Sigmoid colon (tissue), 7 donors: ENCODE measurements around the gene FARSA. TPM values are rescaled to one million over a fixed set of nuclear protein-coding genes. Genes with fewer than 3 reads are reported as not detected.
A peak's percentile ranks its signal among the peaks of the same experiment; 100 is the strongest.

Experiments used
- DNase-seq: peaks from one replicate; pipeline ENCODE4 v3.0.0-alpha.2; 2019
- H3K27ac ChIP-seq, 4 donors: fragments of 200-600 bp; sonication (generic); one replicate each; pipeline ENCODE4 v1.5.1; 2016 to 2019; ENCODE audit warnings: mild to moderate bottlenecking in 1 of 4
- H3K27me3 ChIP-seq, 3 donors: fragments of 200-600 bp; sonication (generic); one replicate each; pipeline ENCODE4 v1.5.1; 2019; ENCODE audit warnings: mild to moderate bottlenecking in 1 of 3
- H3K36me3 ChIP-seq, 4 donors: fragments of 200-600 bp; sonication (generic); one replicate each; pipeline ENCODE4 v1.5.1; 2016 to 2019
- H3K4me1 ChIP-seq, 4 donors: fragments of 200-600 bp; sonication (generic); one replicate each; pipeline ENCODE4 v1.5.1; 2017 to 2019
- H3K4me3 ChIP-seq, 4 donors: fragments of 200-600 bp; sonication (generic); one replicate each; pipeline ENCODE4 v1.5.1; 2017 to 2019; ENCODE audit warnings: mild to moderate bottlenecking in 2 of 4, moderate library complexity in 1 of 4
- H3K9me3 ChIP-seq, 4 donors: fragments of 200-600 bp in 3 of 4; sonication (generic) in 3 of 4; one replicate each; pipeline versions ENCODE4 v1.5.1 to v1.6.1; 2013 to 2019
- CTCF ChIP-seq, 4 experiments: fragments of 450-650 bp in 3 of 4; fragments of 200-600 bp in 1 of 4; IDR thresholded peaks; one replicate each; pipeline ENCODE4 v1.5.1; 2016 to 2019; ENCODE audit warnings: antibody characterized with exemption in 4 of 4, mild to moderate bottlenecking in 3 of 4, moderate library complexity in 2 of 4
- EP300 ChIP-seq, 4 donors: sonication (generic); formaldehyde crosslinking; IDR thresholded peaks; one replicate each; pipeline ENCODE4 v1.6.1; 2017; ENCODE audit warnings: antibody characterized with exemption in 4 of 4
- POLR2A ChIP-seq, 2 donors: fragments of 450-650 bp; IDR thresholded peaks; one replicate each; pipeline ENCODE4 v1.6.1; 2016; ENCODE audit warnings: antibody characterized with exemption in 2 of 2, mild to moderate bottlenecking in 2 of 2, moderate library complexity in 2 of 2
- POLR2AphosphoS5 ChIP-seq, 4 donors: sonication (generic); formaldehyde crosslinking; IDR thresholded peaks; one replicate each; pipeline ENCODE4 v1.6.1; 2017; ENCODE audit warnings: antibody characterized with exemption in 4 of 4
- WGBS, 2 donors: extraction: QIAGEN DNeasy Blood & Tissue Kit; methylation state at CpG; one replicate each; pipeline ENCODE4 v1.1.7; 2013; 5-methylcytosine and 5-hydroxymethylcytosine counted together
- intact Hi-C: fragments of 100-400 bp; cut with DNase I; formaldehyde crosslinking; loops from one replicate; pipeline ENCODE4 v1.15.1; 2023
- polyA plus RNA-seq, 3 donors: library from polyadenylated mRNA; stranded (reverse); fragments of 200-250 nt; gene quantifications; one replicate each; pipeline ENCODE4 v1.2.3, GENCODE V29; 2013
- total RNA-seq, 4 donors: library from RNA; depleted of rRNA; stranded (reverse); fragments of >200 nt; gene quantifications; one replicate each; pipeline ENCODE4 v1.1.0, GENCODE V29; 2016
- donor health status: healthy with polysubstance abuse.
- donor health status: Bipolar disorder and iron deficiency.
- donor health status: healthy.

Gene FARSA
- total and polyA plus RNA-seq, 7 donors: 21.4 to 86.8 (median 31.6) TPM

GRCh38 chr19:12912571-12912970 lies 20.9 kb downstream of the FARSA start:
- 30 to 53% methylated on average over 4 of the region's 4 CpGs for WGBS, 2 donors
- H3K9me3 ChIP-seq: no peaks in the 10 kb centered on the region
- peaks cover 4 to 27% (median 23%) of the 10 kb centered on the region in 4 donors for H3K4me1 ChIP-seq
- H3K36me3 ChIP-seq: no peaks in the 10 kb centered on the region
- H3K4me3 ChIP-seq: peak overlapping the region in 3 of 4 donors; percentile 9 to 32 (median 28)
- DNase-seq: no peak
- H3K27ac ChIP-seq: peak overlapping the region; percentile 82 to 87 (median 85)
- no peak for TF ChIP-seq POLR2AphosphoS5 (IDR thresholded peaks at IDR 0.05)
- TF ChIP-seq CTCF (IDR thresholded peaks at IDR 0.05): no peak
- no peak for TF ChIP-seq EP300 (IDR thresholded peaks at IDR 0.05)
- no peak for TF ChIP-seq POLR2A (IDR thresholded peaks at IDR 0.05)
- no peaks in the 10 kb centered on the region for H3K27me3 ChIP-seq
- intact Hi-C loops: no loop called here

GRCh38 chr19:12907166-12907565 lies 26.3 kb downstream of the FARSA start:
- intact Hi-C loops: no loop called here
- no peak for TF ChIP-seq CTCF (IDR thresholded peaks at IDR 0.05)
- no peak for TF ChIP-seq POLR2AphosphoS5 (IDR thresholded peaks at IDR 0.05)
- TF ChIP-seq POLR2A (IDR thresholded peaks at IDR 0.05): no peak
- no peak for TF ChIP-seq EP300 (IDR thresholded peaks at IDR 0.05)
- Histone ChIP-seq H3K4me3 (no peak overlapping the region), H3K27ac (no peak overlapping the region), H3K36me3 (no peaks in the 10 kb centered on the region), H3K9me3 (no peaks in the 10 kb centered on the region), H3K27me3 (no peaks in the 10 kb centered on the region), H3K4me1 (peaks cover 0 to 5% (median 1%) of the 10 kb centered on the region in 4 donors)
- DNase-seq: no peak
- 74 to 82% methylated on average over 9 of the region's 9 CpGs for WGBS, 2 donors

- intact Hi-C loops: no loop called here
- no peak for TF ChIP-seq EP300 (IDR thresholded peaks at IDR 0.05)
- TF ChIP-seq POLR2AphosphoS5 (IDR thresholded peaks at IDR 0.05): no peak
- no peak for TF ChIP-seq POLR2A (IDR thresholded peaks at IDR 0.05)
- no peak for TF ChIP-seq CTCF (IDR thresholded peaks at IDR 0.05)
- Histone ChIP-seq H3K36me3 (peaks cover 4 to 46% (median 17%) of the 10 kb centered on the region in 4 donors), H3K4me3 (no peak overlapping the region), H3K27me3 (no peaks in the 10 kb centered on the region), H3K4me1 (no peaks in the 10 kb centered on the region), H3K27ac (no peak overlapping the region), H3K9me3 (no peaks in the 10 kb centered on the region)
- no peak for DNase-seq
- 80 to 88% methylated on average over 10 of the region's 10 CpGs for WGBS, 2 donors
Observed at GRCh38 chr19:12899891-12900518, 33.5 kb downstream of the FARSA start.

GRCh38 chr19:12896460-12896859 lies 37.1 kb downstream of the FARSA start:
- Histone ChIP-seq H3K9me3 (no peaks in the 10 kb centered on the region), H3K4me3 (no peak overlapping the region), H3K36me3 (peaks cover 4 to 68% (median 20%) of the 10 kb centered on the region in 4 donors), H3K4me1 (peaks cover 0 to 15% (median 10%) of the 10 kb centered on the region in 4 donors), H3K27me3 (no peaks in the 10 kb centered on the region), H3K27ac (no peak overlapping the region)
- intact Hi-C loops: no loop called here
- DNase-seq: no peak
- no peak for TF ChIP-seq EP300 (IDR thresholded peaks at IDR 0.05)
- 97 to 98% methylated on average over 17 of the region's 17 CpGs for WGBS, 2 donors

GRCh38 chr19:12893582-12893981 lies 39.9 kb downstream of the FARSA start:
- intact Hi-C loops: loop anchor here (5.0 kb wide), 1 partner anchor 39 kb away; the partner anchor contains the start of gene FARSA
- H3K27me3 ChIP-seq: no peaks in the 10 kb centered on the region
- no peak overlapping the region for H3K27ac ChIP-seq
- no peaks in the 10 kb centered on the region for H3K9me3 ChIP-seq
- peaks cover 0 to 24% (median 19%) of the 10 kb centered on the region in 4 donors for H3K4me1 ChIP-seq
- H3K4me3 ChIP-seq: no peak overlapping the region
- WGBS, 2 donors: 96 to 97% methylated on average over 5 of the region's 5 CpGs
- TF ChIP-seq CTCF (IDR thresholded peaks at IDR 0.05): no peak
- no peak for TF ChIP-seq POLR2AphosphoS5 (IDR thresholded peaks at IDR 0.05)
- no peak for TF ChIP-seq EP300 (IDR thresholded peaks at IDR 0.05)
- no peak for TF ChIP-seq POLR2A (IDR thresholded peaks at IDR 0.05)
- H3K36me3 ChIP-seq: peaks cover 0 to 53% (median 18%) of the 10 kb centered on the region in 4 donors
- no peak for DNase-seq
